HTR-8/SVneo (cell line): ENCODE results near the gene DEPDC5.
A peak's percentile ranks its signal among the peaks of the same experiment; 100 is the strongest.
"Not testable (repeated sequence)": the region's sequence is repeated elsewhere in the genome, so short reads cannot be mapped to it uniquely, and the experiment has no call there.

Experiments used
- DNase-seq: peaks from one replicate; pipeline ENCODE4 v3.0.0; 2011; ENCODE audit warnings: low spot score, mixed read lengths; ENCODE audit not compliant: insufficient read length
- FAIRE-seq: peaks from 2 replicates; lab custom pipeline; 2011; peaks lifted over from hg19 to GRCh38; lab: Jason Lieb, UNC

The DEPDC5 gene

GRCh38 chr22:31747441-31747840 is 6.4 kb upstream of the DEPDC5 start:
- FAIRE-seq (no peak), DNase-seq (no peak)

DNA sequence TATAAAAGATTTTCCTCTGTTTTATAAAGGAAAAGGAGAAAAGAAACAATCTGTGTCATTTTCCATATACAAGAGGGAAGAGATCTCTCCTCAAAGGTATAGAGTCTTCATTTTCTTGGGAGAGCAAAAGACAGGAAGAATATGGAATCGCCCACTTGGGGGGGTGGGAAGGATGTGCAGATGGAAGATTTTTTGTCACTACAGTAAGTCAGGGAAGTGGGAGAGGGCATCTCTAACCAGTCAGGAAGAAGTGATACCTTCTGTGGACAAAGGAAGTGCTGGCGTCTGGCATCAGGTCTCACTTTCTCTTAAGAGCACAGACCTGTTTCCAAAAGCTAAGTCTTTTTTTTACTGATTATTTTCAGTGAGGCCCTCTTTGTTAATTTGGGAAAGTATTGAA is 5.3 kb upstream of the DEPDC5 start:
- no peak for FAIRE-seq
- DNase-seq: no peak

DNA sequence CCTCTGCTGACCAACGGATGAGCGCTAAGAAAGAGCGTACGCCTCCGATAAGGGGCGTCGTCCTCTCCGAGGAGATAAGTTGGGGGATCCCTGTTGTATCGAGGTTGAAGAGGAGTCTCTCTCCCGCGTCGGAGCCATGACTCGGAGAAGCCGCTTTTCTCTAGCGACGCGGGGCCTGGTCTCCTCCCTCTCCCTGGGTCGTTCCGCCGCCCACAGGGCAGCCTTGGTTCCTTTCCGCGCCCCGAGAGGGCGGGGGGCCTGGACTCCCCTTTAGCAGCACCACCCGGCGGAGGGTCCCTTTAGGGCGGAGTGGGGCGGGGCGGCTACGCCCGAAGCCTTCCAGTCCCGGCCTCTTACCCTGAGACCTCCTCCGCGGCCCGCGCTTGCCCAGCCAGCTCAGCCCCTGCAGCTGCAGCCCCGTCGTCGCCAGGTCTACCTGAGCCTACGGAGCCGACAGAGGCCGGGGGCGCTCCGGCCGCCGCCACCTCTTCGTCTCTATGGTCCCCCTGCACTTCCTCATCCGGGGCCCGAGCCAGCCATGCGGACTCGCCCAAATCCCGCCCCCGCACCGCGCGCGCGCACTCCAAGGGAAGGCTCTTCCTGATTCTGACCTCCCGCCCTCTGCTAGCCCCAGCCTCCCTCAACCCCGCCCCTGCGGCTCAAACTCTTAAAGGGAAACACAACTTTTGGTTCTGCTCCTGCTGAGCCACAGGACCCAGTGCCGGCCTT is 4.0 kb upstream of the DEPDC5 start, which contains the start of gene PRR14L:
Gene PRR14L (minus strand): TSS at position 497 of the 729 bp plus-strand sequence. CDS start 11,272 bp downstream, outside the sequence.
- peak; percentile 73 for DNase-seq
- no peak for FAIRE-seq

DNA sequence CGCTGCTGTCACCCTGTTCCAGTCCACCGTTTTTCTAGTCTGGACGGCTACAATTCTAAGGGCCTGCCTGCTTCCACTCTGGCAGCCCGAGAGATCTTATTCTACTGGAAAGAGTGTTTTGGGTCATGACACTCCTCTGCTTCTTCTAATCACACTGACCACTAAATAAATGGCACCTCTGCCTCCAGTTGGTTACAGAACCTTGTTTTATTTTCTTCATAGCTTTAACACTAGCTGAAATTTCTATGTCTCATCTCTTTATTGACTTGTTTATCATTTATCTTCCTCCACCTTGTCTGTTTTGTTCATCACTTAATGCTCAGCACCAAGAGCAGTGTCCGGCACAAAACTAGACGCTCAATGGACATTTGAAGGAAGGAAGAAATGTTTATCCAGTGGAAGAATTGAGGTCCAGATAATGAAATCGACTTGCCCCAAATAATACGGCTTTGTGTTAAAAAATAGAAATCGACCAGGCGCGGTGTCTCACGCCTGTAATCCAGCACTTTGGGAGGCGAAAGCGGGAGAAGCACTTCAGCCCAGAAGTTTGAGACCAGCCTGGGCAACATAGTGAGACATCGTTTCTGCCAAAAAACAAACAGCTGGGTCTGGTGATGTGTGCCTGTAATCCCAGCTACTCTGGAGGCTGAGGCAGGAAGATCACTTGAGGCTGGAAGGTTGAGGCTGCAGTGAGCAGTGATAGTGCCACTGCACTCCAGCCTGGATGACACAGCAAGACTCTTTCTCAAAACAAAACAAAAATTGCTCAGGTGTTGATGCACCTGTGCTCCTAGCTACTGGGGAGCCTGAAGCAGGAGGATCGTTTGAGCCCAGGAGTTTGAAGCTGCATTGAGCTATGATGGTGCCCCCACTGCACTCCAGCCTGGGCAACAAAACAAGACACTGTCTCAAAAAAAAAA is 3.2 kb upstream of the DEPDC5 start:
- FAIRE-seq: no peak
- no peak for DNase-seq

GRCh38 chr22:31752096-31752847 is 1.5 kb upstream of the DEPDC5 start:
- no peak for DNase-seq
- no peak for FAIRE-seq

DNA sequence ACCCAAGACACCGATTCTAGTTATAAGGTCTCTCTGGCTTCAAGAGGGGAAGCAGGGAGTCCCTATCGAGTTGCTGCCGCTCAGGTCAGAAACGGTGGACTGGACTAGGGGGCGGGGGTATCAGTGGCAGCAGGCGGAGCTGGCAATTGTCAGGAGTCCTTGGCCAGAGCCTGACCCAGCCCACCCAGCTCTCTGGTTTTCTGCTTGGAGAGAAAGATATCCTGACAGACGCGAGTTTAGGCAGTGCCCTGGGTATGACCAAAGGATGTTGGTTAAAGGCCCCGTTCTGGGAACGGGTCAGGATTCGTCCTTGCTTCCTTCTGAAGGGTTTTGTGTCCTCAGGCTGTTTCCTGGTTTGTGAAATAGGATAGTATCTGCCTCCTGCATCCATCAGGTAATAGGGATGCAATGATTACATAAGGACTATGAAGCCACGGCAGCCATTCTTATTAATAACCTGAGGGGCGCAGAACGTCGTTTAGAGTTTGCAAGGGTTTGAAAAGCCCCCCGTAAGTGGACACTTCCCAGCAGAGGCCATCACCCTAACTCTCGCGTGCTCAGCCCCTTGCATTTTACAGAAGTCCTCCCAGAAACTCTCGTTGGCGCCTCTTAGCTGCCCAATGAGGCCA is 700 bp upstream of the DEPDC5 start:
- FAIRE-seq: no peak
- DNase-seq: no peak

DNA sequence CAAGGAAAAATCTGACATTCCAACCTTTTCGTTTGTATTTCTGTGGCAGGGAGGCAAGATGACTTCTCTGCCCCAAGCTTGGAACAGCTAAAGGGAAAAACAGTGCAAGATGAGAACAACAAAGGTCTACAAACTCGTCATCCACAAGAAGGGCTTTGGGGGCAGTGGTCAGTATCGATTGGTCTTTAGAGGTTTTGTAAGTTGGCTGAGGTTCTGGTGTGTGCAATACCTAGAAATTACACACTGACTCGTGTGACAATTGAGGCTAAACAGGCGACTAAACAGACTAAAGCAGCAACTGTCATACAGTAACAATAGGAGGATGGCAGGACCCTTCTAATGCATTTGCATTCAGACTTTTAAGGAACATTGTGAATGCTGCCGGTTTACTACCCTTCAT is 994 bp downstream of the DEPDC5 start:
- no peak for FAIRE-seq
- no peak for DNase-seq

DNA sequence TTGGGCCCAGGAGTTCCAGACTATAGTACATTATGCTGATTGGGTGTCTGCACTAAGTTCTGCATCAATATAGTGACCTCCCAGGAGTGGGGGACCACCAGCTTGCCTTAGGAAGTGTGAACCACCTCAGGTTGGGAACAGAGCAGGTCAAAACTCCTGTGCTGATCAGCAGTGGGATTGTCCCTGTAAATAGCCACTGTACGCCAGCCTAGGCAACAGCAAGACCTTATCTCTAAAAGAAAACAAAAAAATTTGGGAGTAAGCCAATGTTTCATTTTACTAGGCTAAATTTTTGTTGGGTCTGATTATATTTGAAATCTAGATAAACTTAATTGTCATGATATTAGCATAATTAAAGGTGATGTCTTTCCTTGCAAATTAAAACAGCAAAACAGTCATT is 3.4 kb downstream of the DEPDC5 start:
- FAIRE-seq (no peak), DNase-seq (no peak)

- not testable (repeated sequence) for FAIRE-seq, DNase-seq
Measured at GRCh38 chr22:31758860-31759259, 5.0 kb downstream of the DEPDC5 start.

- DNase-seq: no peak
- FAIRE-seq: no peak
Measured at GRCh38 chr22:31764785-31765184, 11.0 kb downstream of the DEPDC5 start.

DNA sequence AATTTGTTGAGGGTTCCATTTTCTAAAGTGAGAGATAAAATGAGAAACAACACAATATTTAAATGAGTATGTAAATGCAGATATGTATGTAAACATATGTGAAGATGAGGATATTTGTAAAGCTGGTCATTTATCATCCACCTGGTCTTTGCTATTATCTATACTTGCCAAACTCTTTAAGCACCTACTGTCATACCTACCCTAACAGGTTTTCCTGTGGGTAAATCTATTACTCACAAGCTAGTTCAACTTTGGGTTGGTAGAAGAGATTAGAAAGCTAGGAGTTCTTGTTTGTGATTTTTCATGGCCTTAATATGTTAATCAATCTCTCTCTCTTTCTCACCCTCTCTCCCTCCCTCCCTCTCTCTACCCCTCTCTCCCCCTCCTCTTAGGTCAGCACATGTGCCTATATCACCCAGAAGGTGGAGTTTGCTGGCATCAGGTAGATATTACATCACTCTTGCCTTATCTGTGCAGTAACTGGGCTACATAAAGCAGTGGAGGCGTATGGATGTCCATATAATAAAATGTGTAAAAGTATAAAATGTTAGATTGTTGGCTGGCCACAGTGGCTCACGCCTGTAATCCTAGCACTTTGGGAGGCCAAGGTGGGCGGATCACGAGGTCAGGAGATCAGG is 14.7 kb downstream of the DEPDC5 start:
- FAIRE-seq (no peak), DNase-seq (no peak)

DNA sequence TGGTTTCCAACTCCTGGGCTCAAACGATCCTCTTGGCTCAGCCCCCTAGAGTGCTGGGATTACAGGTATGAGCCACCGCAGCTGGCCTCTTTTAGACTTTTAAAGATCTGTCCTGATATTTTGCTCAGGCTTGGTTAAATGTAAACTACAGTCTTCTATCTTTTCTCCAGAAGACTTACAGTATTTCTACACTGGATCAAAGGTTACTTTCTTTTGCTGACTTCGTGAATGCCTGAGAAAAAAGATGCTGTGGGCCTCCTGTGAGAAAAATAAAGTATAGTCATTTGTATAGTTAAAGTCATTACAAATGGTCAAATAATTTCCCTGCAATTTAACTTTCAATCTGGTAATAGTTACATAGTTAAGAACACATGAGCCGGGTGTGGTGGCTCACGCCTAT is 19.6 kb downstream of the DEPDC5 start:
- FAIRE-seq: no peak

DNA sequence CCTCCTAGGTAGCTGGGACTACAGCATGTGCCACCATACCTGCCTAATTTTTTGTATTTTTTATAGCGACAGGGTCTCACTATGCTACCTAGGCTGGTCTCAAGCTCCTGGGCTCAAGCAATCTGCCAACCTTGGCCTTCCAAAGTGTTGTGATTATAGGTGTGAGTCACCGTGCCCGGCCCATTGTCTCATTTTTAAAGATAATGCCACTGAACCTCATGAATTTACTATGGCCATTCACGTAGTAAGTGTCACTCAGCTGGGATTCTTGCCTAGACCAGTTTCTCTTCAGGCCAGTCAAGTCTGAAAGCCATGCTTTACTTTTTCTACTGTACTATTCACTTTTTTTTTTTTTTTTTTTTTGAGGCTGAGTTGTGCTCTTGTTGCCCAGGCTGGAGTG is 22.4 kb downstream of the DEPDC5 start:
- FAIRE-seq (no peak), DNase-seq (no peak)

More for the DNA sequence above, 19.6 kb downstream of the DEPDC5 start:
- no peak for DNase-seq

DNA sequence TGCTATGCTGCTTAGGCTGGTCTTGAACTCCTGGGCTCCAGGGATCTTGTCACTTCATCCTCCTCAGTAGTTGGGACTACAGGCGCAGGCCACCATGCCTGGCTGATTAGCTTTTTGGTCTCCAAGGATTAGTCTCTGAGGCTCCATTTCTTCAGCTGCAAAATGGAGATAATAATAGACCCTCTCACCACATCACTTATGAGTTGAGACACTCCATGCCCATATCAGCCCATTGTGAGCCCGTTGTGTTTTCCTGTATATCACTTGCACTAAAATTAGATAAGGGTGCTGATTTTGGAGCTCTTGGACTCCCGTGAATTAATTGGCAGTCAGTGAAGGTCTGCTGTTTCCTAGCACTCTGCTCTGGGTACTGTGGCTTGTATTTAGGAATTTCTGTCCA is 36.0 kb downstream of the DEPDC5 start:
- DNase-seq (no peak), FAIRE-seq (no peak)

- FAIRE-seq (no peak), DNase-seq (no peak)
Measured at GRCh38 chr22:31790240-31790639, 36.4 kb downstream of the DEPDC5 start.

GRCh38 chr22:31799358-31799757 is 45.5 kb downstream of the DEPDC5 start:
- DNase-seq, FAIRE-seq: not testable (repeated sequence)

- FAIRE-seq (no peak), DNase-seq (no peak)
Measured at GRCh38 chr22:31800065-31800464, 46.2 kb downstream of the DEPDC5 start.

GRCh38 chr22:31800861-31801260 is 47.0 kb downstream of the DEPDC5 start:
- not testable (repeated sequence) for FAIRE-seq, DNase-seq

DNA sequence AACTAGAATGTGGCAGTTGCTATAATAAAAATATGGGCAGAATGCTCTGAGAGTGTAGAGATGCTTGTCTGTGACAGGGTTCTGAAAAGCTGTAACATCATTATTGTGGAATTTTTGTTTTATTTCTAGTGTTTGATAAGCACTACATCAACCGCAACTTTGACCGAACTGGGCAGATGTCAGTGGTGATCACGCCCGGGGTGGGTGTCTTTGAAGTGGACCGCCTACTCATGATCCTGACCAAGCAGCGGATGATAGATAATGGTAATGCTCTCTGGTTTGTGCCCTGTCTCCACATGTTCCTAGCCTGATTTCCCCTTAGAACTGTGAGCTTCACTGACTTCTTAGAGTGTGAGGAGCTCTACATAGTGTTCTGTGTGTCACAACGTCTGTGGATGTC is 48.8 kb downstream of the DEPDC5 start:
- no peak for FAIRE-seq
- DNase-seq: no peak

- FAIRE-seq (no peak), DNase-seq (no peak)
Measured at GRCh38 chr22:31806751-31807150, 52.9 kb downstream of the DEPDC5 start.
